NCI-H1436 treated with DMSO at 0.1 percent for 48 hours (cell line): ENCODE data around the gene FAM110C.
"Not testable (repeated sequence)": the region's sequence is repeated elsewhere in the genome, so short reads cannot be mapped to it uniquely, and the experiment has no call there.

Experiments
- DNase-seq: peaks from one replicate; lab custom pipeline; 2025; lab: John Stamatoyannopoulos, UW

Gene FAM110C, protein sequence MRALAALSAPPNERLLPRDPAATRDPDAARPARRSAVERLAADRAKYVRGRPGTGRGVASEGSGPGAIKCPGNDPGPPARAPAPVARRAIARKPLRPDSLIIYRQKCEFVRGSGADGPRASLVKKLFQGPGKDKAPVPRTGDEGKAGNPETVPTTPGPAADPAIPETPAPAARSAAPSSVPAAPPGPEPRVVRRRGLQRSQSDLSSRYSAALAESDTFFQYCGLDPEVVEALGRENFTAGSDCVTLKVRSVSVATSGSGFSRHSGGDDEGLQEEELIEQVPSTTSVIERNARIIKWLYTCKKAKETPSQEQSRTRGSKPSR

DNA sequence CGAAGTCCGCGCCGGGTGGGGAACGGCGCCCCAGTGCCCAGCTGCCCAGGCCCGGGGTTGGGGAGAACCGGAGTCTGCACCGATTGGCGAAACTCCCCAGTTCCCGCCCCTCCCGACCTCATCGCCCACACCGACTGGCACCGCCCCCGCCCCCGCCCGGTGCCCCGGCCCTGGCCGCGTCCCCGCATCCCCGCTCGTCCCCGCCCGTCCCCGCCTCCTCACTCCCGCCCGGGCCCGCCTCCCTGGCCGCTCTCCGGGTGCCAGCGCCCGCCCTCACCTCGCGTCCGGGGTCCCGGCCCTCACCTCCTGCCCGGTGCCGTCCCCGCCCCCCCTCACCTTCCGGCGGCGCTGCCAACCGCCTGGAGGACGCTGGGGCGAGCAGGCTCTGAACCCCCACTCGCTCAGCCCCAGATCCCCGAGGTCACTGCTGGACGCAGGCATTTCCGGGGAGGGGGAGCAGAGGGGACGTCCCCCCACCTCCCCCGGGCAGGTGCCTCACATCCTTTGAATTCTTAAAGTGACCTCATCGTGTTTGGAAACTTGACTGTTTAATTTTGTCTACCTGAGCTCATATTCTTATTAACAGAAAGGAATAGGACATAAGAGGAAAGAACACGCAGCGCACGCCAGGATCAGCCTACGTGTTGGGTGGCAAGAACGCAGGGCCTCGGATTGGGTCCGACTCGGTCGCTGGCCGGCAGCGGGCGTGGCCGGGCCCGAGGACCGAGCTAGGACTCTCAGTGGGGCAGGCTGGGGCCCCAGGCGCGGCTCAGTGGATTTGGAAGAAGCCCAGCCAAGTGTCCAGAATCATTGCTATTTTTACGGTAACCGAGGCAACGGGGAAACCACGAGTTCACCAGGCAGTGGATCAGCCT is at the start of gene FAM110C:
Gene FAM110C (minus strand): TSS at position 35 of the 875 bp plus-strand sequence. CDS start 120 bp downstream, outside the sequence.
- no peak for DNase-seq

DNA sequence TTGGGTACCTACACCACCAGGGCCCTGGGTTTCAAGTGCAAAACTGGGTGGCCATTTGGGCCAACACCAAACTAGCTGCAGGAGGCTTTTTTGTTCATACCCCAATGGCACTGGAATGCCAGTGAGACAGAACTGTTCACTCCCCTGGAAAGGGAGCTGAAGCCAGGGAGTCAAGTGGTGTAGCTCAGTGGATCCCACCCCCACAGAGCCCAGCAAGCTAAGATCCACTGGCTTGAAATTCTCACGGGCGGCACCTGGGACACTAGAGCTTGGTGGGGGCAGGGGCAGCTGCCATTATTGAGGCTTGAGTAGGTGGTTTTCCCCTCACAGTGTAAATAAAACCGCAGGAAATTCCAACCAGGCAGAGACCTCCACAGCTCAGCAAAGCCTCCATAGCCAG is 46.0 kb upstream of the FAM110C start:
- no peak for DNase-seq

DNA sequence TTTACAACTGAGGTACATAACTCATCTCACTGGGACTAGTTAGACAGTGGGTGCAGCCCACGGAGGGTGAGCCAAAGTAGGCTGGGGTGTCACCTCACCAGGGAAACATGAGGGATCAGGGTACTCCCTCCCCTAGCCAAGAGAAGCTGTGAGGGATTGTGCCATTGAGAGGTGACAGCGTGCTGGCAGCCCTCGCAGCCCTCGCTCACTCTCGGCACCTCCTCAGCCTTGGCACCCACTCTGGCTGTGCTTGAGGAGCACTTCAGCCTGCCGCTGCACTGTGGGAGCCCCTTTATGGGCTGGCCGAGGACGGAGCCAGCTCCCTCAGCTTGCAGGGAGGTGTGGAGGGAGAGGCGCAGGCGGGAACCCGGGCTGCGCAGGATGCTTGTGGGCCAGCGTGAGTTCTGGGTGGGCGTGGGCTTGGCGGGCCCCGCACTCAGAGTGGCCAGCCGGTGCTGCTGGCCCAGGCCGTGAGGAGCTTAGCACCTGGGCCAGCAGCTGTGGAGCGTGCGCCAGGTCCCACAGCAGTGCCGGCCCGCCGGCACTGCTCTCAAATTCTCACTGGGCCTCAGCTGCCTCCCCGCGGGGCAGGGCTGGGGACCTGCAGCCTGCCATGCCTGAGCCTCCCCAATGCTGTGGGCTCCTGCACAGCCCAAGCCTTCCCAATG is 44.5 kb upstream of the FAM110C start:
- DNase-seq = no peak

DNA sequence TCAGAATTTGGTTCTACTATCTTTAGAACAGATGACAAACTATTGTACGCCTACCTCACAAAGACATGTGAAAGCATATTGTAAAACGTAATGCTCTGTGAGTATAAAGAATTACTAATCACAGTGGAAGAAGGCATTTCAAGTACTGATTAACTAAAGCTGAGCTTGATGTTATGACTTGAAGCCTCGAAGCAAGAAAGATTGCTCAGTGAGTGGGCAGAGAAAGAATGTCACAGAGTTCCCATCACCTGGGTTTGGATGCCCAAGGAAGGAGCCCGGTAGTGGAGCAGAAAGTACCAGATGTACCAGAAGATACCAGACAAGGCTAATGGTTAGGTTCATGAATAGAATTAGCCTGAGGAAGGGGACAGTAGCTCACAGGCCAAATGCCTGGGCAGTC is 39.5 kb upstream of the FAM110C start:
- no peak for DNase-seq

DNA sequence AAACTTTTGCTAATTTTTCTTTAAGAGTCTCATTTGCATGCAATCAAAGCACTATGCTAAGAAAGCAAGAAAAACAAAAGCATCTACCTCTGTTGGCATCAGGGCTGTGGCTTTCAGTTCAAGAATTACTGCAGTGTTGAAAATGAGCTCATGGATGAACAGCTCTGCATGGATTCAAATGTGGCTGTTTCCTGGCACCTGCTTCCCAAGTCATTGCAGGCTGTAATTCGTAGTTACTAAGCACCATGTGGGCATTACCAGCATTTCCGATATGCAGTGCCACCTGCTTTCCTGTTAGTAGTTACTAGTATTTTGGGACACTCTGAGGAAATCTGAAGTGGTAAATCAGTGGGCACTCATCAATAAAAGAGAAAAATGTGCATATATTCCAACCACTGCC is 37.8 kb upstream of the FAM110C start:
- DNase-seq = no peak

DNA sequence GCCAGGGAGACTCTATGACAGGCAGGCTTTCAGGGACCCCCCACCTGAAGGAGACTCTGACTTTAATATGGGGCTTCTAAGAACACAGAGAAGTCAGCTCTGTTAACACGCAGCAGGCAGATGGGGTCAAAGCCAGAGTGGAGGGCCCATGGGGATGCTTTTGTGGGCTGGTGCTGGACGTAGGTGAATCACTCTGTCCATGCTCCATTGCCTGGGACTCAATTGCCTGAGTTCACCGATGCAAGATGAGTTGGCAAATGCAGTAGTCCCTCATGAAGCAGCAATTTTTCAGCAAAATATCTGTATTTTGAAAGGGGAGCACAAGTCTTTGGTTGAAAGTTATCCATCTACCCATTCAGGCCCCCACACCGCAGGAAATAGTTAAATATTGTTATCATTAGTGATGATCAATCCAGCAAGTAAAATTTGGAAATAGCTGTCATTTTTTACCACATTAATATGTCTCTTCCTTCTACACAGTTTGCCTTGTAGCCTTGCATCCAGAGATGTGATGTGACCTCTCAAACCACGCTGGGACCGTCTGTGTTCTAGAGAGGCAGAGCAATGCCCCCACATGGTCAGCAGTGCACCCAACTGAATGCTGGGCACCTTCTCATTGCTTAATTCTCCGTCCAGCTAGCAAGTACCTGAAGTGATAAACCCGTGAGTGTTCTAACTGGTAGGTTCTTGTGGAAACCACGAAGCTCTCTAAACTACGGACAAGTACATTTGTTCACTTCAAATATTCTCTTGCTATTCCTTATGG is 34.8 kb upstream of the FAM110C start:
- no peak for DNase-seq

DNA sequence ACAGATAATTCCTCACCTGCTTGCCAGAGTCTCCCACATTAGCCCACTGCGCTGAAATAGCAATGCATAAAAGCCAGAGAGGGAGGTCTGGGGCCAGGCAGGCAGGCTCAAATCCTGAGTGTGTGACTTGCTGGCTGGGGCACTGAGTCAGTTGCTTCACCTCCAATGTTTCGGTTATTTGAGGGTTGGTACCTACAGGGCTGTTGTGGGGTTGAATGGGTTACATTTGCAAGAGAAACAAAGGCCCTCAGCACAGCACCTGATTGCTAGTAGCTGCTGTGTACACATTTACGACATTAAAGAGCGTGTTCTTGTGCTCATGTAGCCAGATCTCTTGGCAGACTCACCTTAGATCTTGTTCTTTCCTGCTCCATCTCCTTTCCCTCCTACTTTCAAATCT is 34.1 kb upstream of the FAM110C start:
- DNase-seq = no peak

DNA sequence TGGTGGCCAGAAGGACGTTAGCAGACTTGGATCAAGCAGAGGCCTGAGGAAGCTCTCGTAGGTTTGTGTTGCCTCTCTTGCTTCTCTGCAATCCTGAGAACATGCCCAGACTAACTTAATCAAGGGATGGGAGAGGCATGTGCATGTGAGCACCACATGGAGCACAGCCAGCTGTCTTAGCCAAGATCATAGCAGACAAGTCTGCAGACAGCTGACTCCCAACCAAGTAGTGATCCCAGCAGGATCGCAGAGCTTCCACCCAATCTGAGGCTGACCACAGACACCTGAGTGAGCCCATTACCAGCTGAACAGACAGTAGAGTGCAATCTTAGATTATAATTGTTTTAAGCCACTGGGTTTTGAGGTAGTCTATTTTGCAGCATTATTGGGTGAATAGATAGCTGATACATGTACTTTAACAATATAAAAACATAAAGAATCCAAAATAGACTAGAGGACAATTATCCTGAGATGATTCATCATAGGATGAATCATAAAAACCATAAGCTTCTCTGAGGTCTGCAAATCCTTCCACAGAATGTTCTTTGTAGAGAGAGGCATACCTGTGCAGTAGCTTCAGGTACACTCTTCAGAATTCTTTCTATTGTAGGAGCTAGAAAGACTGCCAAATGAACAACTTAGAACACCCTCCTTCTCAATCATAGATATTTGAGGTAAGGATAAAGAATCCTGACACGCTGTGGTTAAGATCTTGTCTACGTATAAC is 25.2 kb upstream of the FAM110C start:
- no peak for DNase-seq

DNA sequence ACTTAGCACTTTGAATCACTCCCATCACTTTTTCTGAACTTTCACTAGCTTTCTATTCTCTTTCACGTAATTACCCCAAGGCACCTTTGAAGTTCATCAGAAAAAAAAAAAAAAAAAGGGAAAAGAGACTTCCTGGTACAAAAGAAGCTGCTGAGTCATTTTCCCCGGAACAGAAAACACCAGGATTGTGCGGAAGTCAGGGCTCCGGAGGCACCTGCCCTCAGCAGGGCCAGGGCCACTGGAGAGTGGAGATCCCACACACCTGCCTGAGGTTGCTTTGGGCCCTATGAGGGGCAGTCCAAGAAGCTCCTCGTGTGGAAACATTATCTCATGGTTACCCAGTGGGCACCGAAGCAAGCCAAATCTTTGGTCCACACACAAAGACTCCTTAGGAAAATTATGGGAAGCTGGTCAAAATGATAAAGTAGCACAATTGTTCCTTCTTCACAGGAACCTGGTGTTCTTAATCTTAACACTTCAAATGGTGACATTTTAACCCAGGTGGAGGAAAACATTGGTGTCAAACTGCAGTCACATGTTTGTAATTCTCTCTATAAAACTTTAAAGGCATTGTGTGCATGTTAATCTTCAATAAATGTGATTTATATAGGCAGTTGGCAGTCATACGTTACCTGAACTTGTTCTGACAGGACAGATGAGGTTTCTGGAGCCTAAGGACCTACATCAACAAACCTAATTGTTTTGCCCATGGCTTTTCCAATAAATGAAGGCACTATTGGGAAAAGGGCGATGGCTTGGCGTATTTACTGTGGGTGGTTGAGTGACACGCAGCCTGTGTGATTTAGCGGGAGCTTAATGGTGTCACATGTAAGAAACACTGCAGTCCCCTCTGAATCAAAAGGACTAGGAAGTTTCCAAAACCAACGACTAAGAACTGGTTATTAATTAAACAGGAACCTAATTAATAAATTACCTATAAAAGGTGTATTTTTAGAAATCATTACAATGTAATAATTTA is 23.4 kb upstream of the FAM110C start:
- no peak for DNase-seq

DNA sequence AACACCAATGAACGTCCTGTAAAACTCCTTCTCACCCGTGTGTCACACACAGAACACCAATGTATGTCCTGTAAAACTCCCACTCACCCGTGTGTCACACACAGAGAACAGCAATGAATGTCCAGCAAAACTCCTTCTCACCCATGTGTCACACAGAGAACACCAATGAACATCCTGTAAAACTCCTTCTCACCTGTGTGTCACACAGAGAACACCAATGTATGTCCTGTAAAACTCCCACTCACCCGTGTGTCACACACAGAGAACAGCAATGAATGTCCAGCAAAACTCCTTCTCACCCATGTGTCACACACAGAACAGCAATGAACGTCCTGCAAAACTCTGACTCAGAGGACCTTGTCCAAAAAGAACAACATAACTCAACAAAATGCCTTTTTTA is 22.3 kb upstream of the FAM110C start:
- DNase-seq = not testable (repeated sequence)

DNA sequence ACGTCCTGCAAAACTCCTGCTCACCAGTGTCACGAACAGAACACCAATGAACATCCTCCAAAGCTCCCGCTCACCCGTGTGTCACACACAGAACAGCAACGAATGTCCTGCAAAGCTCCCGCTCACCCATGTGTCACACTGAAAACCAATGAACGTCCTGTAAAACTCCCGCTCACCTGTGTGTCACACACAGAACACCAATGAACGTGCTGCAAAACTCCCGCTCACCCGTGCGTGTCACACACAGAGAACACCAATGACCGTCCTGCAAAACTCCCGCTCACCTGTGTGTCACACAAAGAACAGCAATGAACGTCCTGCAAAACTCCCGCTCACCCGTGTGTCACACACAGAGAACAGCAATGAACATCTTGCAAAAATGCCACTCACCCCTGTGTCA is 20.5 kb upstream of the FAM110C start:
- no peak for DNase-seq

DNA sequence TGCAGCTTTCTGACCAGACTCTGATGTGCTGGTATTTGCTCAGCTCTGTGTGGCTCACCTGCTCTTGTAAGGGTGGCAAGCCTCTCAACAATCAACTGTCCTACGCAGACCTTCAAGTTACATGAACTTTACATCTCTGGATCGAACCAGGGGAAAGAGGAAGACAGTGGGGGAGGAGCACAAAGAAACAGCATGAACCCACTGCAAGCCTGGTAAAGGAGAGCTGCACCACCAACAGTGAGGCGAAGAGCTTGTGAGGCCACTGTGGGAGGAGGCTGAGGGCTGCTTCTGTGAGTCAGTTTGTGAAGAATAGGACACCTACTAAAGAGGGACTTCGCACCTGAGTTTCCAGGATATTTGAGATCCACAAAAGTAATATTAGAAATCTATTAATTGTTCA is 18.8 kb upstream of the FAM110C start:
- DNase-seq = no peak

DNA sequence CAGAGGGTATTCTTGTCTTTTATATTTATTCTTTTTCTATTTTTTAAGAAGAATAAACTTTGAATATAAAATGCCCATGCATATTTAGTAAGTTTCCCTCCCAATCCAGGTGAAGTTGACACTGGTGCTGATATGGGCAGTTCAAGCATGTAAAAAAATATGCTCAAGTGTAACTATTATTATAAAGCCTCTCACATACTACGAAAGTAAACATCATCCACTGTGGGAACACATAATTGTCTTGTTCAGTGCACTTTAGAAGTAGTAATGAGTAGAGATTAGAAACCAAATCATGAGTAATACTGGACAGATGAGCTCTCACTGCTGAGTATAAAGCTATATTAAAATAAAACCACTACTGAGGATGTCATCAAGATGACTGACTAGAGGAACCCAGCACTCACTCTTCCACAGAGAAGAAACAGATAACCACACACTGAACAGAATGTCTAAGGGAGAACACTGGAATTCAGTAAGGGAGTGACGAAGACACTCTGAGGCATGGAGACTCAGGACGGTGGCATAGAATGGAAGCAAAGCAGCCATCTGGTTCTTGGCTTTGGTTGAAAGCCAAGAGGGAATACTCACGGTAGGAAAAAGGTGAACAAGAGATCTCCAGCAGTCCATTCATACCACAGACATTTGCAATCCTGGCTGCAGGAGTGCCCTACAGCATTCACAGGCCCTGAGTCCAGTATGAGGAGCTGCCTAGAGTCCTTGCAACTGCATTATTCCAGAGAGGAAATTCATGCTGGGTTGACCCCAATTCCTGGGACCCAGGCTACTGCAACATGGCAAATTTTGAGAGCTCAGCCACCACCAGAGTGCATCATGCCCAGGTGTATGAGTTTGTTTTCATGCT is 9.5 kb upstream of the FAM110C start:
- DNase-seq = no peak

DNA sequence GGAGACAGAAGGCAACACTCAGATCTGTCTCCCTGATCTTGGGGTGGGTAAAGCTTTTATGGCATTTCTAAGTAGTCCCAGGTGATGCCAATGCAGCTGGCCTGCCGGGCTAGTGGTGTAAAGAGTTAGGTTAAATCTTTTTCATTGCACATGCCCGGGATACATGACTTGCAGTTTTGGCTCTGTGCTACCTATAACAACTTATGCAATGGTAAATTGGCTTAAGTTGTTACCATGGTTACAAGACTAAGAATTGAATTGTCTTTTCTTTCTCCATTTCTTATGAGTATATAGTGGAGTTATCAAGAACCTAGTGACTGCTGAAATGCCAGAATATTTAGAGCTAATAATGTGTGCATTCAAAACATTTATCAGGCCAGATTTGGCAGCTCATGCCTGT is 5.3 kb upstream of the FAM110C start:
- DNase-seq = no peak

DNA sequence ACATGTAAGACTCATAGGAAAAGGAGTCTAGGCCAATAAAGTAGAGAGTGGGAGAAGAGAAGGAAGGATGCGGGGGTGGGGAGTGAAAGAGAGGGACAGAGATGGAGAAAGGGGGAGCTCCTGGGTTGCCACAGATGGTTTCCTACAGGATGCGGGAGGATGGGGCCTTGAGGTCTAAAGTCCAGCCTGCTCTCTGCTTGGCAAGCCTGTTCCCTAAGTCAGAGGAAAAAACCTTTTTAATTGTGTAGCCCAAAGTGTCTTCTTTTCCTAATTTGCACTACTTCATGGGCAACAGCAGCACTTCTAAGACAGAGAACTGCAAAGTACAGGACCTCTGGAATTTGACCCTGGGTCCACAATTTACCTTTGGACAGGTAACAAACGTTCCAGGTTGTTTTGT is 1.4 kb upstream of the FAM110C start:
- DNase-seq = no peak

DNA sequence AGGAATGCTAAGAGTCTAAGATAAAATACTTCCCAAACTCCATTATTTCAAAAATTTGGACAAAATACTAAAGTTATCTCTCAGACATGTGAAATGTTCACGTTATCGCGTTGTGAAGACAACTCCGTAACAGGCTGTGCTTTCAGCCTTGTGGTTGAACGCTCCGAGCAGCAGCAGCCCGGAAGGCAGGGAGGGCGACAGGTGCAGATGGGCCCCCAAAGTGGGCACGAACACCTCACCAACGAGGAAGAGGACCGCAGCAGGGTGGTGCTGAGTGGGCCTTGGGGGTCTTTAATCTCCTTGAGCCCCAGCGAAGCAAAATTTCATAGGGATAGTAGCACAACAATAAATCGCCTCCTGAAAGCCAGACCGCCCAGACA is 1.0 kb upstream of the FAM110C start:
- no peak for DNase-seq

DNA sequence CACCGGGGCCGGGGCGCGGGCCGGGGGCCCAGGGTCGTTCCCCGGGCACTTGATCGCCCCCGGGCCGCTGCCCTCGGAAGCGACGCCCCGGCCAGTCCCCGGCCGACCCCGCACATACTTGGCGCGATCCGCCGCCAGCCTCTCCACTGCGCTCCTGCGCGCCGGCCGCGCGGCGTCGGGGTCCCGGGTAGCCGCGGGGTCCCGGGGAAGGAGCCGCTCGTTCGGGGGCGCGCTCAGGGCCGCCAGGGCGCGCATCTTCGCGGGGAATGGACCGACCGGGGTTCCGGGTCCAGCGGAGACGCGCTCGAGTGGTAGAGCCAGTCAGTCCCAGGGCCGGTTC is 204 bp downstream of the FAM110C start:
- no peak for DNase-seq

DNA sequence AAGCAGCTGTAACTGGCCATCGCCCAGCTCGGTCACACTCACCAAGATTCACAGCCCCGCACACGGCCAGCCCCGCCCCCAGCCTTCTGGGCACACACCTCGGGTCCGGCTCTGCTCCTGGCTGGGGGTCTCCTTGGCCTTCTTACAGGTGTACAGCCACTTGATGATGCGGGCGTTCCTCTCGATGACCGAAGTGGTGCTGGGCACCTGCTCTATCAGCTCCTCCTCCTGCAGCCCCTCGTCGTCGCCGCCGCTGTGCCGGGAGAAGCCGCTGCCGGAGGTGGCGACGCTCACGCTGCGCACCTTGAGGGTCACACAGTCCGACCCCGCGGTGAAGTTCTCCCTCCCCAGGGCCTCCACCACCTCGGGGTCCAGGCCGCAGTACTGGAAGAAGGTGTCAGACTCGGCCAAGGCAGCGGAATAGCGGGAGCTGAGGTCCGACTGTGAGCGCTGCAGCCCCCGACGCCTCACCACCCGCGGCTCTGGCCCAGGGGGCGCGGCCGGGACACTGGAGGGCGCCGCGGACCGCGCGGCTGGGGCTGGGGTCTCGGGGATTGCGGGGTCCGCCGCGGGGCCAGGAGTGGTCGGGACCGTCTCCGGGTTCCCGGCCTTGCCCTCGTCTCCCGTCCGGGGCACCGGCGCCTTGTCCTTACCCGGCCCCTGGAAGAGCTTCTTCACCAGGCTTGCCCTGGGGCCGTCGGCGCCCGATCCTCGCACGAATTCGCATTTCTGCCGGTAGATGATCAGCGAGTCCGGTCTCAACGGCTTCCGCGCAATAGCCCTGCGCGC is 769 bp downstream of the FAM110C start:
- no peak for DNase-seq
